ENCODE measurements around the gene DZIP1.

DNA sequence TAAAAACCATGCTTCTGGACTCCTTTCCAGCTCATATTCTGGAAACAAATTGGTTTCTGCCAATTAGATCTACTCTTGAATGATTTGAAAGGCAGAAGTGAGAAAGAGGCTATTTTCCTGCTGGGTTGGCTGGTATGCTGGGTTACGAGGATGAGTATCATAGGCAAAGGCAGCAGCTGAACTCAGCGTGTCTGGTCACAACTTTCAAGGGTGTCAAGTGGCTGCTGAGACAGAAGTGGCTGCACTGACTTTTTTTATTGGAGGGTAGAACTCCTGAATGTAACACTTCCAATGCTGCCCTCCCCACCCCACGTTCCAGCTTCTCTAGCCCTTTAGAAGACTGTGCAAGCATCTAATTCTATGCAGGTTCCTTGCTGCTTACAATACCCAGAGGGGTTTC lies 8.3 kb upstream of the DZIP1 start:
- TF ChIP-seq, protein P1, sequence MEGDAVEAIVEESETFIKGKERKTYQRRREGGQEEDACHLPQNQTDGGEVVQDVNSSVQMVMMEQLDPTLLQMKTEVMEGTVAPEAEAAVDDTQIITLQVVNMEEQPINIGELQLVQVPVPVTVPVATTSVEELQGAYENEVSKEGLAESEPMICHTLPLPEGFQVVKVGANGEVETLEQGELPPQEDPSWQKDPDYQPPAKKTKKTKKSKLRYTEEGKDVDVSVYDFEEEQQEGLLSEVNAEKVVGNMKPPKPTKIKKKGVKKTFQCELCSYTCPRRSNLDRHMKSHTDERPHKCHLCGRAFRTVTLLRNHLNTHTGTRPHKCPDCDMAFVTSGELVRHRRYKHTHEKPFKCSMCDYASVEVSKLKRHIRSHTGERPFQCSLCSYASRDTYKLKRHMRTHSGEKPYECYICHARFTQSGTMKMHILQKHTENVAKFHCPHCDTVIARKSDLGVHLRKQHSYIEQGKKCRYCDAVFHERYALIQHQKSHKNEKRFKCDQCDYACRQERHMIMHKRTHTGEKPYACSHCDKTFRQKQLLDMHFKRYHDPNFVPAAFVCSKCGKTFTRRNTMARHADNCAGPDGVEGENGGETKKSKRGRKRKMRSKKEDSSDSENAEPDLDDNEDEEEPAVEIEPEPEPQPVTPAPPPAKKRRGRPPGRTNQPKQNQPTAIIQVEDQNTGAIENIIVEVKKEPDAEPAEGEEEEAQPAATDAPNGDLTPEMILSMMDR (IDR thresholded peaks at IDR 0.05) = no peak
- no peak for TF ChIP-seq POLR2AphosphoS5 (IDR thresholded peaks at IDR 0.05; ENCODE audit: insufficient read depth in 1 of 2, low read depth in 1 of 2)
